Body of pancreas (tissue), 4 donors: ENCODE measurements around the gene LRRC75A. TPM values are rescaled to one million over a fixed set of nuclear protein-coding genes. Genes with fewer than 3 reads are reported as not detected.

Experiments used
- ATAC-seq: fragments of 150-250 bp; one replicate; pipeline ENCODE4 v1.9.1; 2016
- DNase-seq, 4 donors: peaks; one replicate each; pipeline ENCODE4 v3.0.0-alpha.2; 2019
- H3K27ac ChIP-seq, 4 donors: fragments of 200-600 bp; sonication (generic); 1 replicate in 3 of 4; 2 replicates in 1 of 4; pipeline versions ENCODE4 v1.5.1 to v1.6.1; 2016 to 2019; ENCODE audit warnings: mild to moderate bottlenecking in 1 of 4, mixed read lengths in 1 of 4, moderate library complexity in 1 of 4
- H3K27me3 ChIP-seq, 2 donors: fragments of 200-600 bp; sonication (generic); one replicate each; pipeline ENCODE4 v1.6.0; 2016; ENCODE audit warnings: mild to moderate bottlenecking in 1 of 2
- H3K36me3 ChIP-seq, 2 donors: fragments of 200-600 bp; sonication (generic); replicated peaks in 1 of 2; 2 replicates each; pipeline ENCODE4 v1.5.1; 2016; ENCODE audit warnings: low read depth in 2 of 2; ENCODE audit not compliant: insufficient read depth in 1 of 2
- H3K4me1 ChIP-seq: fragments of 200-600 bp; sonication (generic); one replicate; pipeline ENCODE4 v1.6.0; 2016
- H3K4me3 ChIP-seq, 2 donors: fragments of 200-600 bp; sonication (generic); 1 replicate in 1 of 2; 2 replicates in 1 of 2; pipeline ENCODE4 v1.5.1; 2016 to 2019
- H3K9me3 ChIP-seq, 3 donors: fragments of 200-600 bp; sonication (generic); 1 replicate in 2 of 3; 2 replicates in 1 of 3; pipeline ENCODE4 v1.5.1; 2016
- CTCF ChIP-seq, 7 experiments: fragments of 450-650 bp in 4 of 7; fragments of 200-600 bp in 3 of 7; sonication (generic) in 3 of 7; IDR thresholded peaks; one replicate each; pipeline ENCODE4 v1.5.1; 2016 to 2019; ENCODE audit warnings: antibody characterized with exemption in 7 of 7
- POLR2A ChIP-seq, 3 donors: fragments of 450-650 bp; IDR thresholded peaks; one replicate each; pipeline ENCODE4 v1.6.1; 2016; ENCODE audit warnings: antibody characterized with exemption in 3 of 3, mild to moderate bottlenecking in 2 of 3
- WGBS, 2 donors: methylation state at CpG; one replicate each; pipeline ENCODE4 v1.1.5; 2017; 5-methylcytosine and 5-hydroxymethylcytosine counted together
- intact Hi-C: fragments of 100-400 bp; cut with DNase I; formaldehyde crosslinking; loops from one replicate; pipeline ENCODE4 v1.15.1; 2023
- total RNA-seq, 2 donors: library from RNA; depleted of rRNA; stranded (reverse); fragments of >200 nt; gene quantifications; one replicate each; pipeline ENCODE4 v1.1.0, GENCODE V29; 2016

Gene LRRC75A
- 1 to 10 TPM; 4.9 to 7.6 TPM for total RNA-seq

GRCh38 chr17:16491703-16492612, at the start of gene LRRC75A:
LRRC75A (minus strand) TSS chr17:16492193; CDS start chr17:16491990, 203 bp downstream.
- H3K4me3 ChIP-seq: peak within 1 kb of the TSS in 1 of 2 donors; percentile 11
- peaks cover 26% of the 10 kb centered on the region for H3K4me1 ChIP-seq
- TF ChIP-seq CTCF (IDR thresholded peaks at IDR 0.05) (peak in 1 of 7 experiments; percentile 9), POLR2A (IDR thresholded peaks at IDR 0.05) (no peak)
- H3K36me3 ChIP-seq: no peaks in the 10 kb centered on the region
- 2 to 10% methylated on average over 5 to 43 of the region's 134 CpGs for WGBS, 2 donors
- no peaks in the 10 kb centered on the region for H3K27me3 ChIP-seq
- no peak within 1 kb of the TSS for H3K27ac ChIP-seq
- H3K9me3 ChIP-seq: no peaks in the 10 kb centered on the region
- intact Hi-C loops: no loop called here
- ATAC-seq: peak; percentile 86
- peak; percentile 34 to 61 (median 48) for DNase-seq

GRCh38 chr17:16537130-16537458, 45.1 kb upstream of the LRRC75A start:
- Histone ChIP-seq H3K27me3 (no peaks in the 10 kb centered on the region), H3K36me3 (no peaks in the 10 kb centered on the region), H3K4me3 (no peak overlapping the region), H3K9me3 (no peaks in the 10 kb centered on the region), H3K4me1 (peaks cover 8% of the 10 kb centered on the region), H3K27ac (peak overlapping the region; percentile 1 to 95 (median 93))
- TF ChIP-seq POLR2A (IDR thresholded peaks at IDR 0.05) (no peak), CTCF (IDR thresholded peaks at IDR 0.05) (no peak)
- ATAC-seq (no peak), DNase-seq (no peak)
- intact Hi-C loops: no loop called here
- 36 to 42% methylated on average over 2 of the region's 2 CpGs for WGBS, 2 donors

GRCh38 chr17:16534236-16534635, 42.2 kb upstream of the LRRC75A start:
- TF ChIP-seq CTCF (IDR thresholded peaks at IDR 0.05) (no peak), POLR2A (IDR thresholded peaks at IDR 0.05) (no peak)
- ATAC-seq: no peak
- peaks cover 8% of the 10 kb centered on the region for H3K4me1 ChIP-seq
- DNase-seq: no peak
- H3K36me3 ChIP-seq: no peaks in the 10 kb centered on the region
- WGBS, 2 donors: 90 to 94% methylated on average over 1 of the region's 1 CpG
- no peaks in the 10 kb centered on the region for H3K9me3 ChIP-seq
- H3K4me3 ChIP-seq: no peak overlapping the region
- no peak overlapping the region for H3K27ac ChIP-seq
- H3K27me3 ChIP-seq: no peaks in the 10 kb centered on the region
- intact Hi-C loops: no loop called here

- TF ChIP-seq POLR2A (IDR thresholded peaks at IDR 0.05): no peak
- no peak for TF ChIP-seq CTCF (IDR thresholded peaks at IDR 0.05)
- H3K4me1 ChIP-seq: peaks cover under 1% of the 10 kb centered on the region
- no peak overlapping the region for H3K4me3 ChIP-seq
- H3K27me3 ChIP-seq: no peaks in the 10 kb centered on the region
- no peak overlapping the region for H3K27ac ChIP-seq
- intact Hi-C loops: loop anchor here (10.0 kb wide), 1 partner anchor 145 kb away; the partner anchor contains the start of gene UBB
- no peaks in the 10 kb centered on the region for H3K9me3 ChIP-seq
- DNase-seq (no peak), ATAC-seq (no peak)
- WGBS, 2 donors: 77 to 81% methylated on average over 3 to 4 of the region's 4 CpGs
- H3K36me3 ChIP-seq: no peaks in the 10 kb centered on the region
Measured at GRCh38 chr17:16529906-16530305, 37.9 kb upstream of the LRRC75A start.
